Measurements from ENCODE around the gene SPATA32. TPM values are rescaled to one million over a fixed set of nuclear protein-coding genes. Genes with fewer than 3 reads are reported as not detected.

The SPATA32 gene
- total RNA-seq, 1 experiment from 2014 or later = 0.15 TPM

DNA sequence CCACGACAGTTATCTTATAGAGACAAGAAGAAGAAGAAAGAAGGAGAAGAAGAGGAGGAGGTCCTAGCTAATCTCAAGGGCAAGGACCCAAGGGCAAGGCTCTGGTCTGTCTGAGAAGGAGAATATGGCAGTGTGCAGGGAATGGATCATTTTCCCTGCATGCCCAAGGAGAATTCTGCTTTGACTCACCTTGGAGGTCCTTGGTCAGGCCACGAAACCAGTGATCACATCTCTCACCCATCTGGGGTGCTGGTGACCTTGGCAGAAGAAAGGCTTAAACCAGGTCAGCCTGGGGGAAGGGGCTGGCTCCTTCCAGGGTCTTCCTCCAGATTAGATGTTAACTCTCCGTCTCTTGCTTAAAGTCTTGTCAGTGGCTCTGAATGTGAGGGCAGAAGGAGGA is 41.8 kb downstream of the SPATA32 start:
- H3K9me2 ChIP-seq (ENCODE audit: insufficient read depth) = no peaks in the 10 kb centered on the region
- H3K27me3 ChIP-seq (ENCODE audit: insufficient read depth, low read length) = no peaks in the 10 kb centered on the region
- ChIA-PET RAD21 (ENCODE audit: low non-redundant PET in 1 of 2, low total read pairs in 2 of 2, uncharacterized antibody in 2 of 2, unreplicated experiment in 2 of 2) (interaction anchor here in 1 of 2 experiments (0.7 to 1.5 kb wide), 2 partner anchors 21 to 27 kb away, joined by 3 to 4 read pairs; no protein-coding TSS in a partner anchor), POLR2A (interaction anchor here (0.6 kb wide), 1 partner anchor 444 kb away, joined by 3 read pairs; no protein-coding TSS in a partner anchor), CTCF (interaction anchor here (1.0 to 3.7 kb wide), 10 partner anchors 10 to 208 kb away, joined by 4 to 40 read pairs (median 13); partner anchors contain the start of genes ACBD4 and HEXIM1)
- H3K27ac ChIP-seq (ENCODE audit: low read depth, low read length) = no peak overlapping the region
- H3K36me3 ChIP-seq (ENCODE audit: control insufficient read depth in 1 of 2, insufficient read depth in 2 of 2, low read length in 2 of 2) = no peaks in the 10 kb centered on the region
- DNase-seq (ENCODE audit: low read depth, low spot score) (no peak), ATAC-seq (no peak)
- H3K4me3 ChIP-seq (replicated peaks in 1 of 2; ENCODE audit: low read depth in 1 of 2, low read length in 2 of 2) = no peak overlapping the region
- no peak overlapping the region for H3K4me2 ChIP-seq (ENCODE audit: low read length)
- no peaks in the 10 kb centered on the region for H3K79me2 ChIP-seq (ENCODE audit: insufficient read depth, low read length)
- no peaks in the 10 kb centered on the region for H4K20me1 ChIP-seq (ENCODE audit: insufficient read depth)
- TF ChIP-seq, protein P1, sequence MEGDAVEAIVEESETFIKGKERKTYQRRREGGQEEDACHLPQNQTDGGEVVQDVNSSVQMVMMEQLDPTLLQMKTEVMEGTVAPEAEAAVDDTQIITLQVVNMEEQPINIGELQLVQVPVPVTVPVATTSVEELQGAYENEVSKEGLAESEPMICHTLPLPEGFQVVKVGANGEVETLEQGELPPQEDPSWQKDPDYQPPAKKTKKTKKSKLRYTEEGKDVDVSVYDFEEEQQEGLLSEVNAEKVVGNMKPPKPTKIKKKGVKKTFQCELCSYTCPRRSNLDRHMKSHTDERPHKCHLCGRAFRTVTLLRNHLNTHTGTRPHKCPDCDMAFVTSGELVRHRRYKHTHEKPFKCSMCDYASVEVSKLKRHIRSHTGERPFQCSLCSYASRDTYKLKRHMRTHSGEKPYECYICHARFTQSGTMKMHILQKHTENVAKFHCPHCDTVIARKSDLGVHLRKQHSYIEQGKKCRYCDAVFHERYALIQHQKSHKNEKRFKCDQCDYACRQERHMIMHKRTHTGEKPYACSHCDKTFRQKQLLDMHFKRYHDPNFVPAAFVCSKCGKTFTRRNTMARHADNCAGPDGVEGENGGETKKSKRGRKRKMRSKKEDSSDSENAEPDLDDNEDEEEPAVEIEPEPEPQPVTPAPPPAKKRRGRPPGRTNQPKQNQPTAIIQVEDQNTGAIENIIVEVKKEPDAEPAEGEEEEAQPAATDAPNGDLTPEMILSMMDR (IDR thresholded peaks at IDR 0.05 in 2 of 3, conservative IDR thresholded peaks at IDR 0.05 in 1 of 3; ENCODE audit: borderline replicate concordance in 1 of 3, insufficient read depth in 1 of 3, low read depth in 2 of 3, low read length in 2 of 3) = no peak
- TF ChIP-seq ZFX (IDR thresholded peaks at IDR 0.05) = no peak
- TF ChIP-seq FOSL1 (IDR thresholded peaks at IDR 0.05; ENCODE audit: low read depth) = no peak
- no peak for TF ChIP-seq TCF7L2 (IDR thresholded peaks at IDR 0.05; ENCODE audit: borderline replicate concordance, extremely low read depth, insufficient read depth, insufficient read length)
- TF ChIP-seq CEBPB (IDR thresholded peaks at IDR 0.05; ENCODE audit: low read depth) = no peak
- TF ChIP-seq ELF1 (IDR thresholded peaks at IDR 0.05; ENCODE audit: borderline replicate concordance, low read depth) = no peak
- TF ChIP-seq, protein P2, sequence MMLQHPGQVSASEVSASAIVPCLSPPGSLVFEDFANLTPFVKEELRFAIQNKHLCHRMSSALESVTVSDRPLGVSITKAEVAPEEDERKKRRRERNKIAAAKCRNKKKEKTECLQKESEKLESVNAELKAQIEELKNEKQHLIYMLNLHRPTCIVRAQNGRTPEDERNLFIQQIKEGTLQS (IDR thresholded peaks at IDR 0.05) = no peak
- TF ChIP-seq EZH2 (IDR thresholded peaks at IDR 0.05) = no peak
- no peak for TF ChIP-seq RAD21 (IDR thresholded peaks at IDR 0.05; ENCODE audit: low read depth)
- TF ChIP-seq, protein P3, sequence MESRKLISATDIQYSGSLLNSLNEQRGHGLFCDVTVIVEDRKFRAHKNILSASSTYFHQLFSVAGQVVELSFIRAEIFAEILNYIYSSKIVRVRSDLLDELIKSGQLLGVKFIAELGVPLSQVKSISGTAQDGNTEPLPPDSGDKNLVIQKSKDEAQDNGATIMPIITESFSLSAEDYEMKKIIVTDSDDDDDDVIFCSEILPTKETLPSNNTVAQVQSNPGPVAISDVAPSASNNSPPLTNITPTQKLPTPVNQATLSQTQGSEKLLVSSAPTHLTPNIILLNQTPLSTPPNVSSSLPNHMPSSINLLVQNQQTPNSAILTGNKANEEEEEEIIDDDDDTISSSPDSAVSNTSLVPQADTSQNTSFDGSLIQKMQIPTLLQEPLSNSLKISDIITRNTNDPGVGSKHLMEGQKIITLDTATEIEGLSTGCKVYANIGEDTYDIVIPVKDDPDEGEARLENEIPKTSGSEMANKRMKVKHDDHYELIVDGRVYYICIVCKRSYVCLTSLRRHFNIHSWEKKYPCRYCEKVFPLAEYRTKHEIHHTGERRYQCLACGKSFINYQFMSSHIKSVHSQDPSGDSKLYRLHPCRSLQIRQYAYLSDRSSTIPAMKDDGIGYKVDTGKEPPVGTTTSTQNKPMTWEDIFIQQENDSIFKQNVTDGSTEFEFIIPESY (IDR thresholded peaks at IDR 0.05; ENCODE audit: extremely low read depth, insufficient replicate concordance, low read length) = no peak
- no peak for TF ChIP-seq CBX3 (IDR thresholded peaks at IDR 0.05; ENCODE audit: low read depth)
- no peak for TF ChIP-seq EZH2phosphoT487 (IDR thresholded peaks at IDR 0.05; ENCODE audit: borderline replicate concordance)
- TF ChIP-seq, protein P4, sequence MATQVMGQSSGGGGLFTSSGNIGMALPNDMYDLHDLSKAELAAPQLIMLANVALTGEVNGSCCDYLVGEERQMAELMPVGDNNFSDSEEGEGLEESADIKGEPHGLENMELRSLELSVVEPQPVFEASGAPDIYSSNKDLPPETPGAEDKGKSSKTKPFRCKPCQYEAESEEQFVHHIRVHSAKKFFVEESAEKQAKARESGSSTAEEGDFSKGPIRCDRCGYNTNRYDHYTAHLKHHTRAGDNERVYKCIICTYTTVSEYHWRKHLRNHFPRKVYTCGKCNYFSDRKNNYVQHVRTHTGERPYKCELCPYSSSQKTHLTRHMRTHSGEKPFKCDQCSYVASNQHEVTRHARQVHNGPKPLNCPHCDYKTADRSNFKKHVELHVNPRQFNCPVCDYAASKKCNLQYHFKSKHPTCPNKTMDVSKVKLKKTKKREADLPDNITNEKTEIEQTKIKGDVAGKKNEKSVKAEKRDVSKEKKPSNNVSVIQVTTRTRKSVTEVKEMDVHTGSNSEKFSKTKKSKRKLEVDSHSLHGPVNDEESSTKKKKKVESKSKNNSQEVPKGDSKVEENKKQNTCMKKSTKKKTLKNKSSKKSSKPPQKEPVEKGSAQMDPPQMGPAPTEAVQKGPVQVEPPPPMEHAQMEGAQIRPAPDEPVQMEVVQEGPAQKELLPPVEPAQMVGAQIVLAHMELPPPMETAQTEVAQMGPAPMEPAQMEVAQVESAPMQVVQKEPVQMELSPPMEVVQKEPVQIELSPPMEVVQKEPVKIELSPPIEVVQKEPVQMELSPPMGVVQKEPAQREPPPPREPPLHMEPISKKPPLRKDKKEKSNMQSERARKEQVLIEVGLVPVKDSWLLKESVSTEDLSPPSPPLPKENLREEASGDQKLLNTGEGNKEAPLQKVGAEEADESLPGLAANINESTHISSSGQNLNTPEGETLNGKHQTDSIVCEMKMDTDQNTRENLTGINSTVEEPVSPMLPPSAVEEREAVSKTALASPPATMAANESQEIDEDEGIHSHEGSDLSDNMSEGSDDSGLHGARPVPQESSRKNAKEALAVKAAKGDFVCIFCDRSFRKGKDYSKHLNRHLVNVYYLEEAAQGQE (IDR thresholded peaks at IDR 0.05; ENCODE audit: low read depth) = no peak
- TF ChIP-seq JUND (IDR thresholded peaks at IDR 0.05) = no peak
- TF ChIP-seq YY1 (IDR thresholded peaks at IDR 0.05; ENCODE audit: extremely low read depth, insufficient replicate concordance, low read depth, low read length) = no peak
- TF ChIP-seq POLR2A (IDR thresholded peaks at IDR 0.05; ENCODE audit: borderline replicate concordance, extremely low read depth, insufficient read depth, insufficient read length) = no peak
- TF ChIP-seq SP1 (IDR thresholded peaks at IDR 0.05; ENCODE audit: low read depth) = no peak
- peaks cover 0 to 36% of the 10 kb centered on the region in 2 experiments; a peak in 3 of 4 replicates for H3K4me1 ChIP-seq (ENCODE audit: control insufficient read depth in 1 of 2, insufficient read depth in 2 of 2, low read length in 2 of 2)
- no peaks in the 10 kb centered on the region for H3K9me3 ChIP-seq (ENCODE audit: control insufficient read depth in 1 of 2, insufficient read depth in 1 of 2, low read depth in 1 of 2, low read length in 2 of 2)
- no peak overlapping the region for H3K9ac ChIP-seq (ENCODE audit: low read length)
- no peak overlapping the region for H2AFZ ChIP-seq (ENCODE audit: low read depth, low read length, poor library complexity, severe bottlenecking)
- BruUV-seq (replicated peaks) = no TSS peak
- intact Hi-C loops (cut with micrococcal nuclease) = no loop called here

Measured in HCT116 (cell line).